DMS 273 treated with DMSO at 0.1 percent for 48 hours (cell line): ENCODE measurements around the gene ZNF444.

Source experiments
- DNase-seq: peaks from one replicate; lab custom pipeline; 2025; lab: John Stamatoyannopoulos, UW

ZNF444 gene

GRCh38 chr19:56123266-56123891 lies 17.7 kb upstream of the ZNF444 start:
- DNase-seq, result no peak

GRCh38 chr19:56124578-56124977 lies 16.5 kb upstream of the ZNF444 start:
- DNase-seq, result no peak

- DNase-seq, result no peak
Measured at GRCh38 chr19:56125806-56126590, 15.1 kb upstream of the ZNF444 start.

GRCh38 chr19:56126983-56127780 lies 13.9 kb upstream of the ZNF444 start:
- DNase-seq, result no peak

- DNase-seq, result no peak
Measured at GRCh38 chr19:56130006-56130405, 11.1 kb upstream of the ZNF444 start.

GRCh38 chr19:56131651-56132050 lies 9.4 kb upstream of the ZNF444 start:
- no peak for DNase-seq

GRCh38 chr19:56132316-56132822 lies 8.7 kb upstream of the ZNF444 start:
- no peak for DNase-seq

- DNase-seq, result no peak
Measured at GRCh38 chr19:56133858-56134653, 7.0 kb upstream of the ZNF444 start.

- DNase-seq, result no peak
Measured at GRCh38 chr19:56134654-56134921, 6.5 kb upstream of the ZNF444 start.

GRCh38 chr19:56136362-56136761 lies 4.7 kb upstream of the ZNF444 start:
- no peak for DNase-seq

GRCh38 chr19:56137405-56137804 lies 3.7 kb upstream of the ZNF444 start:
- DNase-seq, result no peak

GRCh38 chr19:56138069-56138468 lies 3.0 kb upstream of the ZNF444 start:
- no peak for DNase-seq

GRCh38 chr19:56139847-56140582 lies 1.1 kb upstream of the ZNF444 start:
- DNase-seq, result no peak

GRCh38 chr19:56141417-56141993 lies 418 bp downstream of the ZNF444 start:
- no peak for DNase-seq

GRCh38 chr19:56142087-56142787 lies 1.1 kb downstream of the ZNF444 start:
- DNase-seq, result no peak

GRCh38 chr19:56142897-56143434 lies 1.9 kb downstream of the ZNF444 start:
- DNase-seq, result no peak

GRCh38 chr19:56144376-56144775 lies 3.3 kb downstream of the ZNF444 start:
- DNase-seq, result no peak

- DNase-seq, result no peak
Measured at GRCh38 chr19:56144831-56145230, 3.7 kb downstream of the ZNF444 start.

- no peak for DNase-seq
Measured at GRCh38 chr19:56145698-56146097, 4.6 kb downstream of the ZNF444 start.

GRCh38 chr19:56146904-56147303 lies 5.8 kb downstream of the ZNF444 start:
- no peak for DNase-seq
